SU-DHL-6 (cell line): Measurements from ENCODE around the gene CDCA7.

Source experiments
- H2AFZ ChIP-seq: fragments of 200-600 bp; sonication (generic); 2 replicates; pipeline ENCODE4 v1.6.1; 2014; ENCODE audit warnings: low read depth, mild to moderate bottlenecking, moderate library complexity, mixed read lengths, antibody characterized with exemption, low read length; ENCODE audit not compliant: severe bottlenecking
- H3F3A ChIP-seq: fragments of 200-600 bp; shearing (Covaris generic); 2 replicates; pipeline ENCODE4 v1.6.0; 2016; ENCODE audit warnings: antibody characterized with exemption, mild to moderate bottlenecking; ENCODE audit not compliant: insufficient read depth
- H3K27ac ChIP-seq: fragments of 200-600 bp; sonication (generic); 2 replicates; pipeline ENCODE4 v1.5.1; 2016; ENCODE audit warnings: low read depth, mild to moderate bottlenecking, low read length, moderate library complexity, mixed read lengths
- H3K27me3 ChIP-seq: fragments of 200-600 bp; sonication (generic), shearing (Covaris generic); 2 replicates; pipeline ENCODE4 v1.6.0; 2014; ENCODE audit warnings: mild to moderate bottlenecking, low read length
- H3K36me3 ChIP-seq: fragments of 200-600 bp; sonication (generic); 2 replicates; pipeline ENCODE4 v1.6.1; 2014; ENCODE audit warnings: mild to moderate bottlenecking, low read length, mixed read lengths
- H3K4me2 ChIP-seq: fragments of 300-600, 200-600 bp; shearing (Covaris generic), sonication (generic); 2 replicates; pipeline ENCODE4 v1.6.0; 2014; ENCODE audit warnings: low read length, low read depth, mild to moderate bottlenecking; ENCODE audit not compliant: poor library complexity, severe bottlenecking
- H3K4me3 ChIP-seq: fragments of 200-600 bp; sonication (generic); 2 replicates; pipeline ENCODE4 v1.5.1; 2014; ENCODE audit warnings: antibody characterized with exemption, low read length, mild to moderate bottlenecking, mixed read lengths; ENCODE audit not compliant: insufficient read depth, poor library complexity, severe bottlenecking
- H3K79me2 ChIP-seq: fragments of 200-600 bp; sonication (generic); 2 replicates; pipeline ENCODE4 v1.6.1; 2014; ENCODE audit warnings: mild to moderate bottlenecking, low read length, moderate library complexity; ENCODE audit not compliant: insufficient read depth
- H3K9ac ChIP-seq: fragments of 200-600 bp; sonication (generic); 2 replicates; pipeline ENCODE4 v1.7.0; 2014; ENCODE audit warnings: mild to moderate bottlenecking, low read length
- H3K9me2 ChIP-seq: fragments of 200-600 bp; sonication (generic); replicated peaks from 2 replicates; pipeline ENCODE4 v1.6.1; 2014; ENCODE audit warnings: low read length; ENCODE audit not compliant: insufficient read depth
- H3K9me3 ChIP-seq: fragments of 200-600 bp; sonication (generic); 2 replicates; pipeline ENCODE4 v1.6.1; 2014; ENCODE audit warnings: low read length, mixed read lengths; ENCODE audit not compliant: insufficient read depth
- H4K20me1 ChIP-seq: fragments of 200-600 bp; sonication (generic); 2 replicates; pipeline ENCODE4 v1.6.1; 2014; ENCODE audit warnings: low read depth, mild to moderate bottlenecking, antibody characterized with exemption, low read length, moderate library complexity, mixed read lengths
- CTCF ChIP-seq: fragments of 200-600 bp; sonication (generic); IDR thresholded peaks from one replicate; pipeline ENCODE4 v1.5.1; 2017; ENCODE audit warnings: antibody characterized with exemption, mild to moderate bottlenecking, low read length, moderate library complexity; ENCODE audit not compliant: insufficient read depth, poor library complexity, severe bottlenecking
- EZH2phosphoT487 ChIP-seq: fragments of 200-600 bp; sonication (generic), shearing (Covaris generic); conservative IDR thresholded peaks from 2 replicates; pipeline ENCODE4 v1.6.1; 2018; ENCODE audit warnings: mild to moderate bottlenecking, antibody characterized with exemption, low read length, moderate library complexity, mixed read lengths

Gene CDCA7

DNA sequence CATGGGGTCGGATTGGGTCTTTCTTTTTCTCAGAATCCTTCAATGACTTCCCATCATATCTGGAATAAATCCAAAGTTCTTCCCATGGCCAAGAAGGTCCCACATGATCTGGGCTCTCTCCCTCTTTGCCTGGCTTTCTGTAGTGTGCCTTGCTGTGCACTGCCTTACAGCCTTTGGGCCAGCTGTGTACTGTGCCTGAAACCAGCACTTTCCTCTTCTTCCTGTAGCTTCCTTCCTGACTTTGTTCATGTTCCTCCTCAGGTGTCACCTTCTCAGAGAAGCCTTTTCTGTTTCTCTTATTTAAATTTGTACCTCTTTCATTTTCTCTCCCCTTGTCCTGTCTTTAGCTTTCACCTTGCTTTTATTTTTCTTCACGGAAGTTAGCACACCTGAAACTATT, 4.3 kb upstream of the CDCA7 start:
- Histone ChIP-seq H2AFZ (no peak overlapping the region), H3F3A (no peaks in the 10 kb centered on the region), H4K20me1 (no peaks in the 10 kb centered on the region), H3K36me3 (no peaks in the 10 kb centered on the region), H3K9me3 (peaks cover 7% of the 10 kb centered on the region; the same call in 1 of the 2 replicates), H3K4me2 (no peak overlapping the region), H3K79me2 (peaks cover 6% of the 10 kb centered on the region), H3K9ac (no peak overlapping the region), H3K4me3 (no peak overlapping the region), H3K27me3 (no peaks in the 10 kb centered on the region), H3K9me2 (no peaks in the 10 kb centered on the region), H3K27ac (no peak overlapping the region)
- TF ChIP-seq CTCF (no peak), EZH2phosphoT487 (no peak)

- TF ChIP-seq EZH2phosphoT487 (no peak), CTCF (no peak)
- Histone ChIP-seq H3K36me3 (no peaks in the 10 kb centered on the region), H3F3A (no peaks in the 10 kb centered on the region), H4K20me1 (peaks cover 8% of the 10 kb centered on the region; the same call in 1 of the 2 replicates), H3K9ac (no peak overlapping the region), H3K79me2 (peaks cover 20% of the 10 kb centered on the region), H2AFZ (no peak overlapping the region), H3K9me2 (no peaks in the 10 kb centered on the region), H3K4me3 (no peak overlapping the region), H3K4me2 (no peak overlapping the region), H3K27me3 (no peaks in the 10 kb centered on the region), H3K27ac (no peak overlapping the region), H3K9me3 (no peaks in the 10 kb centered on the region)
Measured at GRCh38 chr2:173351879-173352278, 2.8 kb upstream of the CDCA7 start.

GRCh38 chr2:173353556-173353955, 1.1 kb upstream of the CDCA7 start:
- H3K27me3 ChIP-seq = no peaks in the 10 kb centered on the region
- peak overlapping the region; percentile 98 for H3K4me2 ChIP-seq
- no peaks in the 10 kb centered on the region for H3K9me3 ChIP-seq
- H3F3A ChIP-seq = no peaks in the 10 kb centered on the region
- H3K79me2 ChIP-seq = peaks cover 37% of the 10 kb centered on the region
- peak overlapping the region; percentile 75; the same call in 1 of the 2 replicates for H3K27ac ChIP-seq
- peak overlapping the region; percentile 91 for H3K9ac ChIP-seq
- no peak for TF ChIP-seq EZH2phosphoT487
- no peak for TF ChIP-seq CTCF
- H2AFZ ChIP-seq = peak overlapping the region; percentile 90
- H3K4me3 ChIP-seq = peak overlapping the region; percentile 83
- H4K20me1 ChIP-seq = peaks cover 8% of the 10 kb centered on the region; the same call in 1 of the 2 replicates
- H3K9me2 ChIP-seq = no peaks in the 10 kb centered on the region
- no peaks in the 10 kb centered on the region for H3K36me3 ChIP-seq
